ENCODE results near the gene GALNT18. TPM values are rescaled to one million over a fixed set of nuclear protein-coding genes. Genes with fewer than 3 reads are reported as not detected.
A peak's percentile ranks its signal among the peaks of the same experiment; 100 is the strongest.

Gene GALNT18
- total and polyA plus RNA-seq, 2 donors, result 7.9 to 16.1 TPM

GRCh38 chr11:11604370-11604990, 17.3 kb downstream of the GALNT18 start:
- no peak for DNase-seq (ENCODE audit: low read depth in 6 of 9, low spot score in 9 of 9)
- 96% methylated on average over 7 of the region's 7 CpGs for WGBS
- Histone ChIP-seq H3K27me3 (ENCODE audit: control insufficient read depth in 2 of 2, insufficient read depth in 1 of 2, low read length in 1 of 2) (no peaks in the 10 kb centered on the region), H3K9me3 (ENCODE audit: control insufficient read depth in 2 of 2, insufficient read depth in 1 of 2, low read length in 1 of 2) (no peaks in the 10 kb centered on the region), H3K36me3 (ENCODE audit: control insufficient read depth in 2 of 2, insufficient read depth in 2 of 2, low read length in 1 of 2) (no peaks in the 10 kb centered on the region), H3K4me3 (ENCODE audit: low read length in 2 of 2) (no peak overlapping the region), H3K27ac (ENCODE audit: low read depth in 1 of 2, low read length in 1 of 2) (no peak overlapping the region), H3K4me1 (ENCODE audit: control insufficient read depth in 2 of 2, insufficient read depth in 2 of 2, low read length in 2 of 2) (peaks cover 0 to 15% of the 10 kb centered on the region in 2 donors)

GRCh38 chr11:11602011-11602410, 19.8 kb downstream of the GALNT18 start:
- DNase-seq (ENCODE audit: low read depth in 6 of 9, low spot score in 9 of 9), result no peak
- no peaks in the 10 kb centered on the region for H3K9me3 ChIP-seq (ENCODE audit: control insufficient read depth in 2 of 2, insufficient read depth in 1 of 2, low read length in 1 of 2)
- no peaks in the 10 kb centered on the region for H3K36me3 ChIP-seq (ENCODE audit: control insufficient read depth in 2 of 2, insufficient read depth in 2 of 2, low read length in 1 of 2)
- H3K27me3 ChIP-seq (ENCODE audit: control insufficient read depth in 2 of 2, insufficient read depth in 1 of 2, low read length in 1 of 2), result no peaks in the 10 kb centered on the region
- H3K4me3 ChIP-seq (ENCODE audit: low read length in 2 of 2), result no peak overlapping the region
- H3K27ac ChIP-seq (ENCODE audit: low read depth in 1 of 2, low read length in 1 of 2), result no peak overlapping the region
- H3K4me1 ChIP-seq (ENCODE audit: control insufficient read depth in 2 of 2, insufficient read depth in 2 of 2, low read length in 2 of 2), result peaks cover 0 to 5% of the 10 kb centered on the region in 2 donors

- no peak overlapping the region for H3K4me3 ChIP-seq (ENCODE audit: low read length in 2 of 2)
- H3K9me3 ChIP-seq (ENCODE audit: control insufficient read depth in 2 of 2, insufficient read depth in 1 of 2, low read length in 1 of 2), result no peaks in the 10 kb centered on the region
- H3K4me1 ChIP-seq (ENCODE audit: control insufficient read depth in 2 of 2, insufficient read depth in 2 of 2, low read length in 2 of 2), result no peaks in the 10 kb centered on the region
- H3K36me3 ChIP-seq (ENCODE audit: control insufficient read depth in 2 of 2, insufficient read depth in 2 of 2, low read length in 1 of 2), result no peaks in the 10 kb centered on the region
- H3K27ac ChIP-seq (ENCODE audit: low read depth in 1 of 2, low read length in 1 of 2), result no peak overlapping the region
- H3K27me3 ChIP-seq (ENCODE audit: control insufficient read depth in 2 of 2, insufficient read depth in 1 of 2, low read length in 1 of 2), result no peaks in the 10 kb centered on the region
- no peak for DNase-seq (ENCODE audit: low read depth in 6 of 9, low spot score in 9 of 9)
Observed at GRCh38 chr11:11600288-11600687, 21.5 kb downstream of the GALNT18 start.

- H3K4me3 ChIP-seq (ENCODE audit: low read length in 2 of 2), result no peak overlapping the region
- no peaks in the 10 kb centered on the region for H3K27me3 ChIP-seq (ENCODE audit: control insufficient read depth in 2 of 2, insufficient read depth in 1 of 2, low read length in 1 of 2)
- H3K27ac ChIP-seq (ENCODE audit: low read depth in 1 of 2, low read length in 1 of 2), result no peak overlapping the region
- 97% methylated on average over 1 of the region's 1 CpG for WGBS
- DNase-seq (ENCODE audit: low read depth in 6 of 9, low spot score in 9 of 9), result no peak
- no peaks in the 10 kb centered on the region for H3K4me1 ChIP-seq (ENCODE audit: control insufficient read depth in 2 of 2, insufficient read depth in 2 of 2, low read length in 2 of 2)
- no peaks in the 10 kb centered on the region for H3K9me3 ChIP-seq (ENCODE audit: control insufficient read depth in 2 of 2, insufficient read depth in 1 of 2, low read length in 1 of 2)
- H3K36me3 ChIP-seq (ENCODE audit: control insufficient read depth in 2 of 2, insufficient read depth in 2 of 2, low read length in 1 of 2), result no peaks in the 10 kb centered on the region
Observed at GRCh38 chr11:11598243-11598642, 23.6 kb downstream of the GALNT18 start.

GRCh38 chr11:11594162-11594561, 27.6 kb downstream of the GALNT18 start:
- no peak overlapping the region for H3K27ac ChIP-seq (ENCODE audit: low read depth in 1 of 2, low read length in 1 of 2)
- H3K36me3 ChIP-seq (ENCODE audit: control insufficient read depth in 2 of 2, insufficient read depth in 2 of 2, low read length in 1 of 2), result no peaks in the 10 kb centered on the region
- no peaks in the 10 kb centered on the region for H3K9me3 ChIP-seq (ENCODE audit: control insufficient read depth in 2 of 2, insufficient read depth in 1 of 2, low read length in 1 of 2)
- no peak for DNase-seq (ENCODE audit: low read depth in 6 of 9, low spot score in 9 of 9)
- peaks cover 0 to 7% of the 10 kb centered on the region in 2 donors for H3K4me1 ChIP-seq (ENCODE audit: control insufficient read depth in 2 of 2, insufficient read depth in 2 of 2, low read length in 2 of 2)
- 97% methylated on average over 2 of the region's 2 CpGs for WGBS
- no peaks in the 10 kb centered on the region for H3K27me3 ChIP-seq (ENCODE audit: control insufficient read depth in 2 of 2, insufficient read depth in 1 of 2, low read length in 1 of 2)
- H3K4me3 ChIP-seq (ENCODE audit: low read length in 2 of 2), result no peak overlapping the region

- H3K27ac ChIP-seq (ENCODE audit: low read depth in 1 of 2, low read length in 1 of 2), result peak overlapping the region in 1 of 2 donors; percentile 7
Observed at GRCh38 chr11:11592146-11592684, 29.6 kb downstream of the GALNT18 start.

GRCh38 chr11:11589437-11589836, 32.4 kb downstream of the GALNT18 start:
- WGBS, result 41% methylated on average over 4 of the region's 4 CpGs
- H3K9me3 ChIP-seq (ENCODE audit: control insufficient read depth in 2 of 2, insufficient read depth in 1 of 2, low read length in 1 of 2), result no peaks in the 10 kb centered on the region
- no peaks in the 10 kb centered on the region for H3K36me3 ChIP-seq (ENCODE audit: control insufficient read depth in 2 of 2, insufficient read depth in 2 of 2, low read length in 1 of 2)
- no peak overlapping the region for H3K4me3 ChIP-seq (ENCODE audit: low read length in 2 of 2)
- H3K4me1 ChIP-seq (ENCODE audit: control insufficient read depth in 2 of 2, insufficient read depth in 2 of 2, low read length in 2 of 2), result peaks cover 0 to 7% of the 10 kb centered on the region in 2 donors
- DNase-seq (ENCODE audit: low read depth in 6 of 9, low spot score in 9 of 9), result no peak
- no peak overlapping the region for H3K27ac ChIP-seq (ENCODE audit: low read depth in 1 of 2, low read length in 1 of 2)
- no peaks in the 10 kb centered on the region for H3K27me3 ChIP-seq (ENCODE audit: control insufficient read depth in 2 of 2, insufficient read depth in 1 of 2, low read length in 1 of 2)

More at GRCh38 chr11:11592146-11592684, 29.6 kb downstream of the GALNT18 start:
- no peaks in the 10 kb centered on the region for H3K36me3 ChIP-seq (ENCODE audit: control insufficient read depth in 2 of 2, insufficient read depth in 2 of 2, low read length in 1 of 2)
- H3K4me3 ChIP-seq (ENCODE audit: low read length in 2 of 2), result no peak overlapping the region
- WGBS, result 96% methylated on average over 8 of the region's 8 CpGs
- DNase-seq (ENCODE audit: low read depth in 6 of 9, low spot score in 9 of 9), result no peak
- H3K9me3 ChIP-seq (ENCODE audit: control insufficient read depth in 2 of 2, insufficient read depth in 1 of 2, low read length in 1 of 2), result no peaks in the 10 kb centered on the region
- peaks cover 0 to 7% of the 10 kb centered on the region in 2 donors for H3K4me1 ChIP-seq (ENCODE audit: control insufficient read depth in 2 of 2, insufficient read depth in 2 of 2, low read length in 2 of 2)
- H3K27me3 ChIP-seq (ENCODE audit: control insufficient read depth in 2 of 2, insufficient read depth in 1 of 2, low read length in 1 of 2), result no peaks in the 10 kb centered on the region

- H3K27ac ChIP-seq (ENCODE audit: low read depth in 1 of 2, low read length in 1 of 2), result no peak overlapping the region
- no peaks in the 10 kb centered on the region for H3K27me3 ChIP-seq (ENCODE audit: control insufficient read depth in 2 of 2, insufficient read depth in 1 of 2, low read length in 1 of 2)
- peaks cover 0 to 7% of the 10 kb centered on the region in 2 donors for H3K4me1 ChIP-seq (ENCODE audit: control insufficient read depth in 2 of 2, insufficient read depth in 2 of 2, low read length in 2 of 2)
- no peak for DNase-seq (ENCODE audit: low read depth in 6 of 9, low spot score in 9 of 9)
- H3K4me3 ChIP-seq (ENCODE audit: low read length in 2 of 2), result no peak overlapping the region
- H3K36me3 ChIP-seq (ENCODE audit: control insufficient read depth in 2 of 2, insufficient read depth in 2 of 2, low read length in 1 of 2), result no peaks in the 10 kb centered on the region
- WGBS, result 17% methylated on average over 1 of the region's 1 CpG
- H3K9me3 ChIP-seq (ENCODE audit: control insufficient read depth in 2 of 2, insufficient read depth in 1 of 2, low read length in 1 of 2), result no peaks in the 10 kb centered on the region
Observed at GRCh38 chr11:11588891-11589290, 32.9 kb downstream of the GALNT18 start.

GRCh38 chr11:11588243-11588642, 33.6 kb downstream of the GALNT18 start:
- Histone ChIP-seq H3K36me3 (ENCODE audit: control insufficient read depth in 2 of 2, insufficient read depth in 2 of 2, low read length in 1 of 2) (no peaks in the 10 kb centered on the region), H3K27ac (ENCODE audit: low read depth in 1 of 2, low read length in 1 of 2) (no peak overlapping the region), H3K27me3 (ENCODE audit: control insufficient read depth in 2 of 2, insufficient read depth in 1 of 2, low read length in 1 of 2) (no peaks in the 10 kb centered on the region), H3K9me3 (ENCODE audit: control insufficient read depth in 2 of 2, insufficient read depth in 1 of 2, low read length in 1 of 2) (no peaks in the 10 kb centered on the region), H3K4me1 (ENCODE audit: control insufficient read depth in 2 of 2, insufficient read depth in 2 of 2, low read length in 2 of 2) (peaks cover 0 to 7% of the 10 kb centered on the region in 2 donors), H3K4me3 (ENCODE audit: low read length in 2 of 2) (no peak overlapping the region)
- WGBS, result 95% methylated on average over 2 of the region's 2 CpGs
- DNase-seq (ENCODE audit: low read depth in 6 of 9, low spot score in 9 of 9), result no peak
